Heart left ventricle (tissue), 16 donors: ENCODE data around the gene MRPL27. TPM values are rescaled to one million over a fixed set of nuclear protein-coding genes. Genes with fewer than 3 reads are reported as not detected.

Experiments used
- ATAC-seq, 4 donors: fragments of 200-7000 bp; cut with Tn5 transposase; one replicate each; pipeline ENCODE4 v1.9.1; 2020 to 2022; ENCODE audit warnings: moderate library complexity in 4 of 4, mild to moderate bottlenecking in 3 of 4, moderate number of reproducible peaks in 1 of 4
- DNase-seq, 5 donors: peaks; one replicate each; pipeline ENCODE4 v3.0.0-alpha.2; 2020
- H3K27ac ChIP-seq, 12 donors: fragments of 200-600 bp; sonication (generic) in 4 of 12; one replicate each; pipeline versions ENCODE4 v1.5.0 to v1.8.0; 2016 to 2022; ENCODE audit warnings: mild to moderate bottlenecking in 2 of 12
- H3K27me3 ChIP-seq, 9 donors: fragments of 200-600 bp; sonication (generic) in 2 of 9; one replicate each; pipeline versions ENCODE4 v1.5.1 to v1.8.0; 2016 to 2022; ENCODE audit warnings: mild to moderate bottlenecking in 3 of 9
- H3K36me3 ChIP-seq, 9 donors: fragments of 200-600 bp; sonication (generic) in 2 of 9; one replicate each; pipeline versions ENCODE4 v1.5.0 to v1.8.0; 2018 to 2022; ENCODE audit warnings: mild to moderate bottlenecking in 2 of 9
- H3K4me1 ChIP-seq, 12 donors: fragments of 200-600 bp; sonication (generic) in 4 of 12; one replicate each; pipeline versions ENCODE4 v1.5.0 to v1.8.0; 2016 to 2022; ENCODE audit warnings: mild to moderate bottlenecking in 3 of 12
- H3K4me3 ChIP-seq, 12 donors: fragments of 200-600 bp; sonication (generic) in 4 of 12; one replicate each; pipeline versions ENCODE4 v1.5.0 to v1.8.0; 2017 to 2022; ENCODE audit warnings: mild to moderate bottlenecking in 9 of 12, moderate library complexity in 4 of 12
- H3K9me3 ChIP-seq, 12 donors: fragments of 200-600 bp; sonication (generic) in 4 of 12; one replicate each; pipeline versions ENCODE4 v1.5.0 to v1.8.0; 2016 to 2022; ENCODE audit warnings: mild to moderate bottlenecking in 1 of 12
- CTCF ChIP-seq, 12 donors: fragments of 200-600 bp; sonication (generic) in 4 of 12; IDR thresholded peaks; one replicate each; pipeline versions ENCODE4 v1.5.0 to v1.8.0; 2018 to 2022; ENCODE audit warnings: antibody characterized with exemption in 12 of 12, mild to moderate bottlenecking in 5 of 12
- POLR2A ChIP-seq, 2 donors: fragments of 450-650 bp; IDR thresholded peaks; one replicate each; pipeline ENCODE4 v1.6.1; 2017; ENCODE audit warnings: antibody characterized with exemption in 2 of 2, mild to moderate bottlenecking in 2 of 2, moderate library complexity in 2 of 2
- WGBS, 4 donors: extraction: QIAGEN DNeasy Blood & Tissue Kit in 2 of 4; methylation state at CpG; one replicate each; pipeline versions ENCODE4 v1.1.5 to v1.1.7; 2013 to 2018; 5-methylcytosine and 5-hydroxymethylcytosine counted together
- intact Hi-C, 10 donors: fragments of 100-400 bp; cut with DNase I; formaldehyde crosslinking; loops; one replicate each; pipeline versions ENCODE4 v1.11.1 to v1.14.2; 2022
- polyA plus RNA-seq, 2 donors: library from polyadenylated mRNA; stranded (reverse); fragments of 200-250 nt; gene quantifications; one replicate each; pipeline ENCODE4 v1.2.3, GENCODE V29; 2013
- total RNA-seq, 9 donors: library from RNA; depleted of rRNA in 2 of 9; stranded (reverse); fragments of >200 nt in 2 of 9; fragmentation: NEBNext Ultra II Directional in 3 of 9; extraction: Animal tissue kit (Norgen Biotek cat#: 25700) in 3 of 9; gene quantifications; one replicate each; pipeline versions ENCODE4 v1.1.0 to v1.2.4, GENCODE V29; 2016 to 2023
- donor health status: ischemic (EF 13 %, LVEDD 7.1; RV severe dilation, severe dysfunction).
- donor health status: healthy with polysubstance abuse.
- donor health status: DM: no; HTN: yes; CAD: no.
- donor health status: DM: no; HTN: no; CAD: no.
- donor health status: ischemic (EF 25% LVEDD 6.9; RV normal size, moderate dysfunction).
- donor health status: ischemic (EF 25% LVEDD 5.7; RV mildly dilated, moderate dysfunction).
- donor health status: healthy.
- donor health status: DM: yes; HTN: yes; CAD: no.
- donor health status: ischemic (EF 35%, LVEDD 5.7; RV mildly dilated, moderate dysfunction).
- donor health status: nonischemic (EF 11% LVEDD 7.7; RV severe dilation, severe dysfunction).
- donor health status: DM: yes; HTN: yes; CAD: no.
- donor health status: PGD.
- donor health status: ischemic (EF 29% LVEDD 5.4; RV normal size, mild dysfunction).
- donor health status: nonischemic (EF 23%, LVEDD 6.1; RV moderate dilation, normal function).

The MRPL27 gene
- total and polyA plus RNA-seq, 11 donors, result 52.9 to 243 (median 74.5) TPM

- Histone ChIP-seq H3K36me3 (peaks cover 0 to 71% (median 64%) of the 10 kb centered on the region in 9 donors), H3K27ac (no peak overlapping the region), H3K4me1 (peaks cover 0 to 22% (median 8%) of the 10 kb centered on the region in 12 donors), H3K4me3 (no peak overlapping the region), H3K27me3 (no peaks in the 10 kb centered on the region), H3K9me3 (no peaks in the 10 kb centered on the region)
- no peak for DNase-seq
- ATAC-seq, result peak in 1 of 4 donors; percentile 6
- 80 to 83% (median 82%) methylated on average over 5 of the region's 5 CpGs for WGBS, 4 donors
- TF ChIP-seq CTCF (IDR thresholded peaks at IDR 0.05), result no peak
- no peak for TF ChIP-seq POLR2A (IDR thresholded peaks at IDR 0.05)
- intact Hi-C loops, result no loop called here
Observed at GRCh38 chr17:50359005-50359699, 13.8 kb downstream of the MRPL27 start.

DNA sequence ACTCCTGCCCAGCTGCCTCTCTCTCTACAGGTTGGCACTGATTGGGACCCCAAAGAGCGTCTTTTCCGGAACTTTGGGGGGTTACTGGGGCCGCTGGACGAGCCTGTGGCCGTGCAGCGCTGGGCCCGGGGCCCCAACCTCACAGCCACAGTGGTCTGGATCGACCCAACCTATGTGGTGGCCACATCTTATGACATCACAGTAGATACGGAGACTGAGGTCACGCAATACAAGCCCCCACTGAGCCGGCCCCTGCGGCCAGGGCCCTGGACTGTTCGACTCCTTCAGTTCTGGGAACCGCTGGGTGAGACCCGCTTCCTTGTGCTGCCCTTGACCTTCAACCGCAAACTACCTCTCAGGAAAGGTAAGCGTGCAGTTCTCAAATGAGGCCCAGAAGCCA, 14.8 kb downstream of the MRPL27 start:
- H3K4me3 ChIP-seq, result no peak overlapping the region
- DNase-seq (no peak), ATAC-seq (no peak)
- H3K4me1 ChIP-seq, result peaks cover 0 to 22% (median 8%) of the 10 kb centered on the region in 12 donors
- no peaks in the 10 kb centered on the region for H3K9me3 ChIP-seq
- no peak for TF ChIP-seq CTCF (IDR thresholded peaks at IDR 0.05)
- no peak for TF ChIP-seq POLR2A (IDR thresholded peaks at IDR 0.05)
- H3K27me3 ChIP-seq, result no peaks in the 10 kb centered on the region
- 92 to 96% (median 95%) methylated on average over 2 to 17 of the region's 17 CpGs for WGBS, 4 donors
- H3K36me3 ChIP-seq, result peaks cover 0 to 79% (median 73%) of the 10 kb centered on the region in 9 donors
- H3K27ac ChIP-seq, result no peak overlapping the region
- intact Hi-C loops, result no loop called here

GRCh38 chr17:50356892-50357510, 16.0 kb downstream of the MRPL27 start:
- H3K27ac ChIP-seq, result no peak overlapping the region
- H3K4me3 ChIP-seq, result no peak overlapping the region
- intact Hi-C loops, result no loop called here
- TF ChIP-seq CTCF (IDR thresholded peaks at IDR 0.05) (no peak), POLR2A (IDR thresholded peaks at IDR 0.05) (no peak)
- no peaks in the 10 kb centered on the region for H3K27me3 ChIP-seq
- peaks cover 0 to 79% (median 73%) of the 10 kb centered on the region in 9 donors for H3K36me3 ChIP-seq
- H3K9me3 ChIP-seq, result no peaks in the 10 kb centered on the region
- ATAC-seq (no peak), DNase-seq (peak in 1 of 5 donors; percentile 20)
- 96 to 99% (median 97%) methylated on average over 5 to 12 of the region's 12 CpGs for WGBS, 4 donors
- peaks cover 0 to 21% (median 2%) of the 10 kb centered on the region in 12 donors for H3K4me1 ChIP-seq

DNA sequence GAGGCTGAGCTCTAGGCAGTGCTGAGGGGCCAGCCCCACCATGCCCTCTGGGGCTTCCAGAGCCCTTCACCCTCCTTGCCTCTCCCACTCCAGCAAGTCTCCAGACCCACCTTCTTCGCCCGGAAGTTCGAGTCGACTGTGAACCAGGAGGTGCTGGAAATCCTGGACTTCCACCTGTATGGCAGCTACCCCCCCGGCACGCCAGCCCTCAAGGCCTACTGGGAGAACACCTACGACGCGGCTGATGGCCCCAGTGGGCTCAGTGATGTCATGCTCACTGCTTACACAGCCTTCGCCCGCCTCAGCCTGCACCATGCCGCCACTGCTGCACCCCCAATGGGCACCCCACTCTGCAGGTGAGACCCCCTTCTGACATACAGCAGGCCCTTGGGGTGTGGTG, 16.6 kb downstream of the MRPL27 start:
- Histone ChIP-seq H3K4me1 (peaks cover 0 to 17% (median 0%) of the 10 kb centered on the region in 12 donors), H3K9me3 (no peaks in the 10 kb centered on the region), H3K27me3 (no peaks in the 10 kb centered on the region), H3K36me3 (peaks cover 0 to 79% (median 73%) of the 10 kb centered on the region in 9 donors), H3K4me3 (no peak overlapping the region), H3K27ac (no peak overlapping the region)
- TF ChIP-seq CTCF (IDR thresholded peaks at IDR 0.05), result no peak
- TF ChIP-seq POLR2A (IDR thresholded peaks at IDR 0.05), result no peak
- intact Hi-C loops, result no loop called here
- 87 to 100% (median 93%) methylated on average over 1 to 12 of the region's 12 CpGs for WGBS, 4 donors
- DNase-seq, result peak in 1 of 5 donors; percentile 49
- ATAC-seq, result no peak
